GM18873 (cell line): ENCODE results near the gene GALNT14.

Experiments used
- ATAC-seq: cut with Tn5 transposase; IDR thresholded peaks from one replicate; pipeline ENCODE4 v1.9.1; 2021; ENCODE audit warnings: mild to moderate bottlenecking, moderate library complexity, moderate number of reproducible peaks; ENCODE audit not compliant: unreplicated experiment, low FRiP score

GALNT14 gene

DNA sequence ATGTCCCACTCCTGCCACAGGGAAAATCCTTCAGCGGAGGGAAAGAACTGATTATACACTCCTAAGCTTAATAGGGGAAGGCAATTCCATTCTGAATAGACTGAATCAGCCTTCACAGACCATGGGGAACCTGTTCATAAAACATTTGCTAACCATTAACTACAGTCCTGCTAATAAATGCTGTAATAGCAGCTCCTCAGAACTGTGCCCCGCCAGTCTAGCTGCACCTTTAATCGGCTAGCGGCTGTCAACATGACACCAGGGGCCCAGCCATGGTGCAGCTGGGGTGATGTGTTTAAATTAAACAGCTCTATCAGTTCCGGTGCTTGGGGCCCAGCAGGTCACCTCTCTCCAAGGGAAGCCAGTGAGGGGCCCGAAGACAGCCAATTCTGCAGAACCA, 77.8 kb downstream of the GALNT14 start:
- no peak for ATAC-seq

- ATAC-seq, result no peak
Measured at GRCh38 chr2:31058096-31059035, 79.9 kb downstream of the GALNT14 start.

GRCh38 chr2:31057691-31058090, 80.5 kb downstream of the GALNT14 start:
- ATAC-seq, result no peak

- no peak for ATAC-seq
Measured at GRCh38 chr2:31055938-31056337, 82.3 kb downstream of the GALNT14 start.

DNA sequence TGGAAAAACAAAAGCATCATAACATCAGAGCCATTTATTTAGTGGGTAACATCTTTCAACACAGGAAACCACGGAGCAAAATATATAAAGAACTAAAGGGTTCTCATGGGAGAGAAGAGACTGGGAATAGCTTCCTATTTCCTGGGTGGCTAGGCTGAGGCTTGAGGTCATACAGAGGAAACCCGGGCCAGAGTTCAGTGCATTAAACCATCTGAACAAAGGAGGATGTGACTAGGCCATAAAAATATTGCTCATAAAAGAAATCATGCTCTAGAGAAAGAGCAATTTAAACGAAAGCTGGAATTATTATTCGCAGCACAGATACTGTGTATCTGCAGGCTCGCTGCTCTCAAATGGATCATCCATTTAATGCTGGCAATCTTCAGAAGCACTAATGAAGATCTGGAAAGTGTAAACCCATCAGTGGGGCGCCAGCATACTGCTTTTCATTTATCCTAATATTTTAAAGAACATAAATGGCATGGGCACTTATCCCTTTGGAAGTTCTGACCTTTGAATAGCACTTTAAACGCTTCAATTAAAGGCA, 83.3 kb downstream of the GALNT14 start:
- no peak for ATAC-seq

DNA sequence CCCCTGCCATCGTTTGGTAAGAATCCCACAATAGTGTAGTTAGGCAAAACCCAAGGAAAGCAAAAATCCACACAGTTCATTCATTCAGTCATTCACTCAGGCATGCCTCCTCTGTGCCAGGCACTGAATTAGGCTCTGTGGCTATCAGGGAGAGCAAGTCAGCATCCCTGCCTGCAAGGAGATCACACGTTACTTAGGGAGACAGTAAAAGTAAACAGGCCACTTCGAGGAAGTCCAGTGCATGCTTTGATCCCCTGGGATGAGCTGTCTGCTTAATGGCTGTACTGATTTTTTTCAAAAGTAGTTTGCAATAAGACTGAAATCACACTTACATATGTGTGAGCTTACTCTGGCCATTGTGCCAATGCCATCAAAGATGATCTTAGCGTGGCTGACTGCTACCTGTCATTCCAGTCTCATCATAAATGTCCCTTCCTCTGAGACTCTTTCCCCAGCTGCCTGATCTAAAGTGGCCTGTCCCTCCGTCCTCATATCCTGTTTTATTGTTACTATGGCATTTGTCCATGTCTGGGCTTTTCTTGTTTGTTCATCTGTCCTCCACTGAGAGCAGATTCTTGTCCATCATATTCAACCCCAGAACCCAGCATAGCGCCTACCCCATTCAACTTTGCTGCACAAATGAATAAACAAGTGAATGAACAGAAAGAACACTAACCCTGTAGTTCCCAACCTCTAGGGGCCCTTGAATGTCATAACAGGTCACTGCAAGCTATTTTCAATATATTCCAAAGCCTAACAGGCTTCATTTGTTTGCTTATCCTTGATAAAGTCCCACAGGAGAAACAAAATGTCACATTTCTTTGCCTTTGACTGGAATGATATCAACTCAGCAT, 84.1 kb downstream of the GALNT14 start:
- ATAC-seq, result no peak

- no peak for ATAC-seq
Measured at GRCh38 chr2:31052284-31052683, 86.0 kb downstream of the GALNT14 start.

DNA sequence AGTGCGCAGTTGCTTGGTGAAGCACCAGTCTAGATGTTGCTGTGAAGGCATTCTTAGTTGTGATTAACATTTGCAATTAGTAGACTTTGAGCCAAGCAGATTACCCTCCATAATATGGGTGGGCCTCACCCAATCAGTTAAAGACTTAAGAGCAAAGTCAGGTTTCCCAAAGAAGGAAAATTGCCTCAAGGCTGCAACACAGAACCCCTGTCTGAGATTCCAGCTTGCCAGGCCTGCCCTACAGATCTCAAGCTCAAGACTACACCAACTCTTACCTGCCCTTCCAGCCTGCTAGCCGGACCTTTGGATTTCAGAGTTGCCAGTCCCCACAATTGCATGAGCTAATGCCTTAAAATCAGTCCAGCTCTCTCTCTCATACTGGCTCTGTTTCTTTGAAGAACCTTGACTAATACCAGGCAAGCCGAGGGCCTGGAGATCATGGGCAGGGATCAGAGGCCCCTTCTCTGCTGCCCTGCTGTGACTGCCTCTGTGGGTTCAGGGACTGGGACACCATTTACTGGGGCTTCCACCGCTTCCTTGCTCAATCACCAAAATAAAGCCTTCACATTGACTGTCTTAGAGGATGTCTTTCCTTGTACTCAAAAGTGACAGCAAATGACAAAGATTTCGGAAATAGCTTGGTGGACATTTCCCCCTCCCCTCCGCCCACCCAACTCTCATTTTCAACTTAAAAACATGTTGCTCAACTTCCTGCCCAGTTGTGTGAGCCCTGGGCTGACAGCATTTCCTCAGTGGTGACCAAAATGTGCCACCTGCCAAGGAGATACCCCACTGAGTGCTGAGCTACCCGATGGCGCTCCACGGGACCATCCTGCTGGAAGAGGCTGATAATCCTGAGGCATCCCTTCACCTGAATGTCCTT, 86.7 kb downstream of the GALNT14 start:
- ATAC-seq, result no peak

DNA sequence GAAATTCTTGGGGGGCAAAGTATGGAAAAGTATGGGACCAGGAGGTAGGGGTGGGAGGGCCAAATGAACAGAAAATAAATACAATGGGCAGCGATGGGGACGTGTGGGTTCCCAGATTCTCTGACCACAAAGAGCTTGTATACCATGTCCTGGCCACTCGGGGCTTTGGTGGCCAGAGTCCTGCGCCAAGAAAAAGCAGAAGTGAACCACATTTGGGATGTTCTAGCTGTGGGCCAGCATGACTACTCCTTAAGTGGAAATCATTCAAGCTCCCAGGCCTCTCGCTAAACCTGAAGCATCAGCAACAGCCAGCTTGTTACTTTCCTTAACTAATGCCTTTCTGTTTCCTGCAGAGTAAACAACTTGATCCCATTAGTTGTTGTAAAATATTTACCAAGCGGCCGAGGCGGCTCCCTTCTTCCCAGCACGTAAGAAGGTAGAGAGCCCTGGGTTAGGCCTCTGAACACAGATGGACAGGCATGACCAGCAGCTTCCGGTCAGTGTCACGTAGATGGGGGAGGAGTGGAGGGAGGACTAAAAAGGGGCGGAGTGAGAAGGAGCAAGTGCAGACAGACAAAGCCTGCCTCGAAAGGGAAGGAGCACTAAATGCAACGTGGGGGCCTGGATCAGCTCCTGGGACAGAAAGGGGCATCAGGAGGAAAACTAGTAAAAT, 88.2 kb downstream of the GALNT14 start:
- ATAC-seq, result no peak

DNA sequence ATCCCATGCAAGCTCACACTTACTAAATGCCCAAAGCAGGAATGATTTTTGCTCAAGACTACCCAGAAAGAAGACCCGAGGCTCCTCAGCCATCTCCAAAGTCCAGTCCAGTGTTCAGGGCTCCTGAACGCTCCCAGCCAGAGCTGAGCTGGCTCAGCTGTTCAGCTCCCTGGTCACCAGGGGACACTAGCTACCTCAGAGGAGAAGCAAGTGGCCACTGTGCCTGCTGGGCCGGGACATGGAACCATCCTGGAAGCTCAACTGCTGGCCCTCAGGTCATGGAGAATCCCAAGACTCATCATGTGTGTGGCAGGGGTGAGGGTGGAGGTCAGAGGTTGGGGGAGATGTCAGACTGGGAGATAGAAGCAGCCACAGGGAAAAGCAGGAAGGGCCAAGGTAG, 89.0 kb downstream of the GALNT14 start:
- no peak for ATAC-seq

GRCh38 chr2:31047599-31047998, 90.6 kb downstream of the GALNT14 start:
- no peak for ATAC-seq

- ATAC-seq, result no peak
Measured at GRCh38 chr2:31038385-31038784, 99.9 kb downstream of the GALNT14 start.

DNA sequence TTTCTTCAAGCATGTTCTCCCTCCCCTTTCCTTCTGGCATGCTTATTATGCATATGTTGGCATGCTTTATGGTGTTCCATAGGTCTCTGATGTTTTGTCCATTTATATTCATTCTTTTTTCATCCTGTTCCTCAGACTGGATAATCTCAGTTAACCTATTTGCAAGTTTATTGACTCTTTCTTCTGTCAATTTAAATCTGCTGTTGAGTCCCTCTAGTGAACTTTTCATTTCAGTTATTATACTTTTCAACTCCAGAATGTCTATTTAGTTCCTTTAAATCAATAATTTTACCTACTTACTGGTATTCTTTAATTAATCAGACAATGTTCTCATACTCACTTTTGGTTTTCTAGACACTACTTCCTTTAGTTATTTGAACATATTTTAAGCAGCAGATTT, 101.2 kb downstream of the GALNT14 start:
- no peak for ATAC-seq

GRCh38 chr2:31033032-31033431, 105.2 kb downstream of the GALNT14 start:
- no peak for ATAC-seq

GRCh38 chr2:31032475-31032874, 105.8 kb downstream of the GALNT14 start:
- no peak for ATAC-seq

DNA sequence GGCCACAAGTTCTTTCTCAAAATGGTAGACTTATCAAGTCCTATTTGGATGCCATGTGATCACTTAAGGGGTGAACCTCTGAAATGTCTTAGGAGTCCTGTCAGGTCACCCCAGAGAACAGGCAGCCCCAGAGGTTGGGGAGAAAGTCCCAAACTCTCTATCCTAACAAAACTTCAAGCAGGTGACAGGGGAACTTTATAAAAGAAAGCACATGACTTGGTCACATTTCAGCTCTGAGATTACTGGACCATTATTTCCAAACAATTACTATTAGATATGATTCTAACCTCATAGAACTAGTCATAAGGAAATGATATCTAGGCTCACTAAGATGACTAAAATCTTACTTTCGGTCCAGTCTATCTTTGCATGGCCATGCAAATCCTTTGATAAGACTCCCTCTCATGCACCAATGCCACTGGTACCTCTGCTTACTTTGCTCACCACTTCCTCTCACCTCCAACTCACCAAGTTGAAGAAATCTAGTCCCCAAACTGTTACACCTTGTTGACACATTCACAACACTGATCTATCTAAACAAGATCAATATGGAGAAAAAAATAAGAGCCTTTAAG, 107.0 kb downstream of the GALNT14 start:
- ATAC-seq, result peak; percentile 50

- ATAC-seq, result no peak
Measured at GRCh38 chr2:31028417-31028816, 109.8 kb downstream of the GALNT14 start.

GRCh38 chr2:31027549-31027948, 110.7 kb downstream of the GALNT14 start:
- ATAC-seq, result no peak

- no peak for ATAC-seq
Measured at GRCh38 chr2:31023541-31023940, 114.7 kb downstream of the GALNT14 start.
